SK-N-SH treated with all-trans-retinoic acid at 6 μM for 48 hours (cell line): Measurements from ENCODE around the gene DLG5.

Experiments
- BACH2 ChIP-seq: fragments of 250-450 bp; sonication (Bioruptor Pico); IDR thresholded peaks from 2 replicates; pipeline ENCODE4 v1.9.0; 2021; ENCODE audit warnings: mild to moderate bottlenecking, borderline replicate concordance
- CSDC2 ChIP-seq: fragments of 250-450 bp; sonication (Bioruptor Pico); IDR thresholded peaks from 2 replicates; pipeline ENCODE4 v1.5.0; 2020; ENCODE audit warnings: mild to moderate bottlenecking, moderate library complexity
- PPARA ChIP-seq: fragments of 250-450 bp; sonication (Bioruptor Pico); IDR thresholded peaks from 2 replicates; pipeline ENCODE4 v1.5.0; 2020; ENCODE audit warnings: mild to moderate bottlenecking, borderline replicate concordance
- RARB ChIP-seq: fragments of 250-450 bp; sonication (Bioruptor Pico); IDR thresholded peaks from 2 replicates; pipeline ENCODE4 v1.8.0; 2021; ENCODE audit warnings: mild to moderate bottlenecking, moderate library complexity
- ZNF565 ChIP-seq: fragments of 450-650 bp; formaldehyde crosslinking; conservative IDR thresholded peaks from 2 replicates; pipeline ENCODE4 v1.5.0; 2020; ENCODE audit warnings: low read depth, mild to moderate bottlenecking, moderate library complexity
- ZNF70 ChIP-seq: fragments of 450-650 bp; formaldehyde crosslinking; IDR thresholded peaks from 2 replicates; pipeline ENCODE4 v1.5.0; 2020; ENCODE audit warnings: mild to moderate bottlenecking, moderate library complexity
- TF ChIP-seq, protein P1 (sequence below): fragments of 250-450 bp; sonication (Bioruptor Pico); IDR thresholded peaks from 2 replicates; pipeline ENCODE4 v1.8.0; 2020; ENCODE audit warnings: mild to moderate bottlenecking, moderate library complexity, borderline replicate concordance
- TF ChIP-seq, protein P2 (sequence below): fragments of 250-450 bp; sonication (Bioruptor Pico); IDR thresholded peaks from 2 replicates; pipeline ENCODE4 v1.5.1; 2020; ENCODE audit warnings: low read depth, mild to moderate bottlenecking, moderate library complexity
- TF ChIP-seq, protein P3 (sequence below): fragments of 250-450 bp; sonication (Bioruptor Pico); IDR thresholded peaks from 2 replicates; pipeline ENCODE4 v1.5.0; 2020; ENCODE audit warnings: mild to moderate bottlenecking, moderate library complexity

DNA sequence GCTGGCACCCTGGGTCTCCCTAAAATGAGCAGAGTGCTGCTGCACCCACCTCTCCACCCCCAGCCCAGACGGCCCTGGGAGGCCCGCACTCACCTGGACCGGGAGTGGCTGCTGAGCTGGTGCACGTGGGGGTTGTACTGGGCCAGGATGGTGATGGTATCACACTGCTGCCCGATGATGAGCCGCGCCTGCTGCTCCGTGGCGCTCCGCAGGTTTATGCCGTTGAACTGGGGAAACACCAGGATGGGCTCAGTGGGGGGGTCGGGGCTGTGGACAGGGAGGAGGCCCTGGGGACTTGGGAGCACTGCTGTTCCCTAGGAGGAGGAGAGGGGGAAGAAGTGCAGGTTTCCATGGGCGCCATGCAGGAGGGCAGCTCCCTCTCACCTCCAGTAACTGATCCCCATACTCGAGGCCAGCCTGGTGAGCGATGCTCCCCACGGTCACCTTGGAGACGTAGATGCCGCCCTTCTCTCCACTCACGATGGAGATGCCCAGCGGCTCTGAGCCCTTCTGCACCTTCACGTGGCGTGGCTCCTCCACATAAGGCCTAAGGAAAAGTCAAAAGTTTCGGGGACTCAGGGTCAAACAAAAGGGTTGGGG is 114.6 kb downstream of the DLG5 start:
- TF ChIP-seq BACH2 (CRISPR knock-in tag) (no peak), ZNF70 (CRISPR knock-in tag) (no peak), ZNF565 (no peak), RARB (CRISPR knock-in tag) (no peak), PPARA (no peak), CSDC2 (CRISPR knock-in tag) (no peak)
- TF ChIP-seq, protein P1, sequence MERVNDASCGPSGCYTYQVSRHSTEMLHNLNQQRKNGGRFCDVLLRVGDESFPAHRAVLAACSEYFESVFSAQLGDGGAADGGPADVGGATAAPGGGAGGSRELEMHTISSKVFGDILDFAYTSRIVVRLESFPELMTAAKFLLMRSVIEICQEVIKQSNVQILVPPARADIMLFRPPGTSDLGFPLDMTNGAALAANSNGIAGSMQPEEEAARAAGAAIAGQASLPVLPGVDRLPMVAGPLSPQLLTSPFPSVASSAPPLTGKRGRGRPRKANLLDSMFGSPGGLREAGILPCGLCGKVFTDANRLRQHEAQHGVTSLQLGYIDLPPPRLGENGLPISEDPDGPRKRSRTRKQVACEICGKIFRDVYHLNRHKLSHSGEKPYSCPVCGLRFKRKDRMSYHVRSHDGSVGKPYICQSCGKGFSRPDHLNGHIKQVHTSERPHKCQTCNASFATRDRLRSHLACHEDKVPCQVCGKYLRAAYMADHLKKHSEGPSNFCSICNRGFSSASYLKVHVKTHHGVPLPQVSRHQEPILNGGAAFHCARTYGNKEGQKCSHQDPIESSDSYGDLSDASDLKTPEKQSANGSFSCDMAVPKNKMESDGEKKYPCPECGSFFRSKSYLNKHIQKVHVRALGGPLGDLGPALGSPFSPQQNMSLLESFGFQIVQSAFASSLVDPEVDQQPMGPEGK (CRISPR knock-in tag), result no peak
- TF ChIP-seq, protein P2, sequence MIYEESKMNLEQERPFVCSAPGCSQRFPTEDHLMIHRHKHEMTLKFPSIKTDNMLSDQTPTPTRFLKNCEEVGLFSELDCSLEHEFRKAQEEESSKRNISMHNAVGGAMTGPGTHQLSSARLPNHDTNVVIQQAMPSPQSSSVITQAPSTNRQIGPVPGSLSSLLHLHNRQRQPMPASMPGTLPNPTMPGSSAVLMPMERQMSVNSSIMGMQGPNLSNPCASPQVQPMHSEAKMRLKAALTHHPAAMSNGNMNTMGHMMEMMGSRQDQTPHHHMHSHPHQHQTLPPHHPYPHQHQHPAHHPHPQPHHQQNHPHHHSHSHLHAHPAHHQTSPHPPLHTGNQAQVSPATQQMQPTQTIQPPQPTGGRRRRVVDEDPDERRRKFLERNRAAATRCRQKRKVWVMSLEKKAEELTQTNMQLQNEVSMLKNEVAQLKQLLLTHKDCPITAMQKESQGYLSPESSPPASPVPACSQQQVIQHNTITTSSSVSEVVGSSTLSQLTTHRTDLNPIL, result no peak
- TF ChIP-seq, protein P3, sequence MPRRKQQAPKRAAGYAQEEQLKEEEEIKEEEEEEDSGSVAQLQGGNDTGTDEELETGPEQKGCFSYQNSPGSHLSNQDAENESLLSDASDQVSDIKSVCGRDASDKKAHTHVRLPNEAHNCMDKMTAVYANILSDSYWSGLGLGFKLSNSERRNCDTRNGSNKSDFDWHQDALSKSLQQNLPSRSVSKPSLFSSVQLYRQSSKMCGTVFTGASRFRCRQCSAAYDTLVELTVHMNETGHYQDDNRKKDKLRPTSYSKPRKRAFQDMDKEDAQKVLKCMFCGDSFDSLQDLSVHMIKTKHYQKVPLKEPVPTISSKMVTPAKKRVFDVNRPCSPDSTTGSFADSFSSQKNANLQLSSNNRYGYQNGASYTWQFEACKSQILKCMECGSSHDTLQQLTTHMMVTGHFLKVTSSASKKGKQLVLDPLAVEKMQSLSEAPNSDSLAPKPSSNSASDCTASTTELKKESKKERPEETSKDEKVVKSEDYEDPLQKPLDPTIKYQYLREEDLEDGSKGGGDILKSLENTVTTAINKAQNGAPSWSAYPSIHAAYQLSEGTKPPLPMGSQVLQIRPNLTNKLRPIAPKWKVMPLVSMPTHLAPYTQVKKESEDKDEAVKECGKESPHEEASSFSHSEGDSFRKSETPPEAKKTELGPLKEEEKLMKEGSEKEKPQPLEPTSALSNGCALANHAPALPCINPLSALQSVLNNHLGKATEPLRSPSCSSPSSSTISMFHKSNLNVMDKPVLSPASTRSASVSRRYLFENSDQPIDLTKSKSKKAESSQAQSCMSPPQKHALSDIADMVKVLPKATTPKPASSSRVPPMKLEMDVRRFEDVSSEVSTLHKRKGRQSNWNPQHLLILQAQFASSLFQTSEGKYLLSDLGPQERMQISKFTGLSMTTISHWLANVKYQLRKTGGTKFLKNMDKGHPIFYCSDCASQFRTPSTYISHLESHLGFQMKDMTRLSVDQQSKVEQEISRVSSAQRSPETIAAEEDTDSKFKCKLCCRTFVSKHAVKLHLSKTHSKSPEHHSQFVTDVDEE (CRISPR knock-in tag), result no peak
